ENCODE data around the gene EIF3F. TPM values are rescaled to one million over a fixed set of nuclear protein-coding genes. Genes with fewer than 3 reads are reported as not detected.
A peak's percentile ranks its signal among the peaks of the same experiment; 100 is the strongest.

EIF3F gene
- total RNA-seq, 1 donor = 286 TPM

DNA sequence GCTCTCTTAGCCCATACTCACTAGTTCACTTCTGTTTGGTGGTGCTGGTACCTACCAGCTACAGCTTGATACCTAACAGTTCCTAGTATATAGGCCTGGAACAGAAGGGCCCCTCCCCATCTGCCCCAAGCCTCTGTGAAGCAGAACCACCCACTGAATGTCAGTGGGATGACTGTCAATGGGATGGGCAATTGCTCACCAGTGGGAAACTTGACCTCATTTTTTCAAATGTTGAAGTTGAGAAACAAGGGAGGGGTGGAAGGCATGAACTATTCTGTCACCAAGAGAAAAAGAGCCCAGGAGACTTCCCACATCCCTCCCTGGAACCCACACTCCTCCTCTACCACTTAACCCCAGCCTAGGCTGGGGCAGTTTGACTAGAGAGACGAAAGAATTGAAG lies 21.8 kb upstream of the EIF3F start, which contains the start of gene NLRP10:
NLRP10 (minus strand) TSS at position 62 of the 400 bp plus-strand sequence. CDS start 1,952 bp downstream, outside the sequence.
- peak within 1 kb of the TSS; percentile 26 for H2AFZ ChIP-seq (ENCODE audit: low read length)
- no peaks in the 10 kb centered on the region for H3K36me3 ChIP-seq (ENCODE audit: insufficient read depth, low read length)
- H4K20me1 ChIP-seq (ENCODE audit: insufficient read depth, low read length) = no peaks in the 10 kb centered on the region
- H3K79me2 ChIP-seq (ENCODE audit: insufficient read depth, low read length) = no peaks in the 10 kb centered on the region
- H3K4me1 ChIP-seq (ENCODE audit: insufficient read depth, low read length) = peaks cover 61% of the 10 kb centered on the region
- H3K4me3 ChIP-seq (ENCODE audit: insufficient read depth, low read length) = peak within 1 kb of the TSS; percentile 21
- peak within 1 kb of the TSS; percentile 97 for H3K27ac ChIP-seq (ENCODE audit: low read depth, low read length)
- TF ChIP-seq, protein P1, sequence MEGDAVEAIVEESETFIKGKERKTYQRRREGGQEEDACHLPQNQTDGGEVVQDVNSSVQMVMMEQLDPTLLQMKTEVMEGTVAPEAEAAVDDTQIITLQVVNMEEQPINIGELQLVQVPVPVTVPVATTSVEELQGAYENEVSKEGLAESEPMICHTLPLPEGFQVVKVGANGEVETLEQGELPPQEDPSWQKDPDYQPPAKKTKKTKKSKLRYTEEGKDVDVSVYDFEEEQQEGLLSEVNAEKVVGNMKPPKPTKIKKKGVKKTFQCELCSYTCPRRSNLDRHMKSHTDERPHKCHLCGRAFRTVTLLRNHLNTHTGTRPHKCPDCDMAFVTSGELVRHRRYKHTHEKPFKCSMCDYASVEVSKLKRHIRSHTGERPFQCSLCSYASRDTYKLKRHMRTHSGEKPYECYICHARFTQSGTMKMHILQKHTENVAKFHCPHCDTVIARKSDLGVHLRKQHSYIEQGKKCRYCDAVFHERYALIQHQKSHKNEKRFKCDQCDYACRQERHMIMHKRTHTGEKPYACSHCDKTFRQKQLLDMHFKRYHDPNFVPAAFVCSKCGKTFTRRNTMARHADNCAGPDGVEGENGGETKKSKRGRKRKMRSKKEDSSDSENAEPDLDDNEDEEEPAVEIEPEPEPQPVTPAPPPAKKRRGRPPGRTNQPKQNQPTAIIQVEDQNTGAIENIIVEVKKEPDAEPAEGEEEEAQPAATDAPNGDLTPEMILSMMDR (IDR thresholded peaks at IDR 0.05; ENCODE audit: extremely low read depth, low read depth, low read length) = no peak
- peak; percentile 90 for DNase-seq (ENCODE audit: insufficient read length, low spot score, missing footprints)
- H3K27me3 ChIP-seq (ENCODE audit: insufficient read depth, low read length) = no peaks in the 10 kb centered on the region
- no peaks in the 10 kb centered on the region for H3K9me3 ChIP-seq (ENCODE audit: low read depth, low read length)
- peak within 1 kb of the TSS; percentile 58 for H3K4me2 ChIP-seq (ENCODE audit: insufficient read depth, low read length)

- DNase-seq (ENCODE audit: insufficient read length, low spot score, missing footprints) = no peak
- H4K20me1 ChIP-seq (ENCODE audit: insufficient read depth, low read length) = no peaks in the 10 kb centered on the region
Measured at GRCh38 chr11:7967097-7967496, 20.0 kb upstream of the EIF3F start.

DNA sequence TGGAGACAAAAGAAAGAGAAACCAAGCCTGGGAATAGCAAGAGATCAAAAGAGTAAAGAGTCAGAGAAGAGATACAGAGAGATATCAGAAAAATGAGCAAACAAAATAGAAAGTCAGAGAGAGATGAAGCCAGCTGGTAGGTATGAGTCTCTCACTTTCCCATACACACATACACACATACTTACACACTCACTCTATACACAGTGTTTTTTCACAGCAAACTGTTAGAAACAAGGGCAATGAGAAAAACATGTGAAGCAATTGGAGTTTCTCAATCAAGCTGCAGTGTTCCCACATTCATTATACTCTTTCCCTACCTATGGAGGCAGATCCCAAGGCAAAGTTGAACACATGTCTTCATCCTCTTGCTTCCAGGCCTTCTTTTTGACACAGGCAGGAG lies 19.3 kb upstream of the EIF3F start:
- Histone ChIP-seq H3K4me2 (ENCODE audit: insufficient read depth, low read length) (no peak overlapping the region), H3K36me3 (ENCODE audit: insufficient read depth, low read length) (no peaks in the 10 kb centered on the region), H3K9me3 (ENCODE audit: low read depth, low read length) (no peaks in the 10 kb centered on the region), H3K4me1 (ENCODE audit: insufficient read depth, low read length) (peaks cover 72% of the 10 kb centered on the region), H2AFZ (ENCODE audit: low read length) (peak overlapping the region; percentile 73), H4K20me1 (ENCODE audit: insufficient read depth, low read length) (no peaks in the 10 kb centered on the region), H3K79me2 (ENCODE audit: insufficient read depth, low read length) (no peaks in the 10 kb centered on the region), H3K27ac (ENCODE audit: low read depth, low read length) (peak overlapping the region; percentile 97), H3K4me3 (ENCODE audit: insufficient read depth, low read length) (no peak overlapping the region), H3K27me3 (ENCODE audit: insufficient read depth, low read length) (no peaks in the 10 kb centered on the region)
- peak; percentile 23 for DNase-seq (ENCODE audit: insufficient read length, low spot score, missing footprints)
- TF ChIP-seq, protein P1 (IDR thresholded peaks at IDR 0.05; ENCODE audit: extremely low read depth, low read depth, low read length) = no peak

More at GRCh38 chr11:7967097-7967496, 20.0 kb upstream of the EIF3F start:
- Histone ChIP-seq H3K79me2 (ENCODE audit: insufficient read depth, low read length) (no peaks in the 10 kb centered on the region), H3K4me3 (ENCODE audit: insufficient read depth, low read length) (no peak overlapping the region), H3K36me3 (ENCODE audit: insufficient read depth, low read length) (no peaks in the 10 kb centered on the region), H3K9me3 (ENCODE audit: low read depth, low read length) (no peaks in the 10 kb centered on the region), H3K4me1 (ENCODE audit: insufficient read depth, low read length) (peaks cover 66% of the 10 kb centered on the region), H2AFZ (ENCODE audit: low read length) (no peak overlapping the region), H3K4me2 (ENCODE audit: insufficient read depth, low read length) (no peak overlapping the region), H3K27ac (ENCODE audit: low read depth, low read length) (peak overlapping the region; percentile 97), H3K27me3 (ENCODE audit: insufficient read depth, low read length) (no peaks in the 10 kb centered on the region)
- TF ChIP-seq, protein P1 (IDR thresholded peaks at IDR 0.05; ENCODE audit: extremely low read depth, low read depth, low read length) = no peak

DNA sequence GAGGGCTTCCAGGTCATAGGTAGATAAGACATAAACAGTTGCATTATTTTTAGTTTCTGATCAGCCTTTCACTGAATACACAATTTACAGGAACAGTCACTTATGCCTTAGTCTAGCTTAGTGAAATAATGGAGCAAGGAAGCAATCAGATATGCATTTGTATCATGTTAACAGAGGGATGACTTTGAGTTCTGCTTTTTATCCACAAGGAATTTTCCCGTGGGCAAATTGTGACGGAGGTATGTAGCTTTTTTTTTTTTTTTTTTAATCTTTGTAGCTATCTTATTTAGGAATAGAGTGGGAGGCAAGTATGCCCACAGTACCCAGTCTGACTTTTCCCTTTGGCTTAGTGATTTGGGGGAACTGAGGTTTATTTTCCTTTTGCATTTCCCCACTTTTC lies 18.5 kb upstream of the EIF3F start:
- Histone ChIP-seq H3K4me3 (ENCODE audit: insufficient read depth, low read length) (no peak overlapping the region), H3K9me3 (ENCODE audit: low read depth, low read length) (no peaks in the 10 kb centered on the region), H3K27ac (ENCODE audit: low read depth, low read length) (peak overlapping the region; percentile 97), H3K36me3 (ENCODE audit: insufficient read depth, low read length) (no peaks in the 10 kb centered on the region), H3K27me3 (ENCODE audit: insufficient read depth, low read length) (no peaks in the 10 kb centered on the region), H3K4me1 (ENCODE audit: insufficient read depth, low read length) (peaks cover 75% of the 10 kb centered on the region), H3K4me2 (ENCODE audit: insufficient read depth, low read length) (peak overlapping the region; percentile 8), H3K79me2 (ENCODE audit: insufficient read depth, low read length) (no peaks in the 10 kb centered on the region), H4K20me1 (ENCODE audit: insufficient read depth, low read length) (no peaks in the 10 kb centered on the region), H2AFZ (ENCODE audit: low read length) (no peak overlapping the region)
- DNase-seq (ENCODE audit: insufficient read length, low spot score, missing footprints) = no peak
- TF ChIP-seq, protein P1 (IDR thresholded peaks at IDR 0.05; ENCODE audit: extremely low read depth, low read depth, low read length) = no peak

All from osteoblast (primary cell).